Kidney (tissue), 14 donors: Measurements from ENCODE around the gene KIAA1755. TPM values are rescaled to one million over a fixed set of nuclear protein-coding genes. Genes with fewer than 3 reads are reported as not detected.

ENCODE experiments used
- DNase-seq, 5 donors: peaks; one replicate each; pipeline ENCODE4 v3.0.0-alpha.2; 2013 to 2020
- FAIRE-seq: peaks from 2 replicates; lab custom pipeline; 2012; peaks lifted over from hg19 to GRCh38; lab: Jason Lieb, UNC
- H3K27ac ChIP-seq, 2 donors: one replicate each; pipeline ENCODE4 v1.7.0; 2013; ENCODE audit warnings: low read depth in 2 of 2, low read length in 2 of 2, inconsistent platforms in 1 of 2
- H3K27me3 ChIP-seq: one replicate; pipeline ENCODE4 v1.7.1; 2013; ENCODE audit warnings: low read length, inconsistent platforms; ENCODE audit not compliant: control insufficient read depth, insufficient read depth
- H3K36me3 ChIP-seq, 3 donors: one replicate each; pipeline versions ENCODE4 v1.7.0 to v1.7.1; 2013; ENCODE audit warnings: low read length in 3 of 3, control low read depth in 1 of 3, inconsistent platforms in 1 of 3; ENCODE audit not compliant: insufficient read depth in 3 of 3, control insufficient read depth in 2 of 3
- H3K4me1 ChIP-seq, 3 donors: one replicate each; pipeline versions ENCODE4 v1.7.0 to v1.7.1; 2013; ENCODE audit warnings: low read length in 3 of 3, inconsistent platforms in 1 of 3, low read depth in 1 of 3; ENCODE audit not compliant: control insufficient read depth in 2 of 3, insufficient read depth in 2 of 3
- H3K4me3 ChIP-seq, 3 donors: one replicate each; pipeline versions ENCODE4 v1.7.0 to v1.8.1; 2013; ENCODE audit warnings: low read length in 3 of 3, control low read depth in 1 of 3, inconsistent platforms in 1 of 3
- H3K9ac ChIP-seq, 3 donors: one replicate each; pipeline versions ENCODE4 v1.7.0 to v1.7.1; 2013; ENCODE audit warnings: low read length in 3 of 3, control low read depth in 1 of 3, inconsistent platforms in 1 of 3
- H3K9me3 ChIP-seq, 3 donors: one replicate each; pipeline versions ENCODE4 v1.7.0 to v1.7.1; 2013; ENCODE audit warnings: low read length in 3 of 3, control low read depth in 1 of 3, inconsistent platforms in 1 of 3; ENCODE audit not compliant: control insufficient read depth in 2 of 3, insufficient read depth in 1 of 3
- intact Hi-C: fragments of 100-400 bp; cut with DNase I; formaldehyde crosslinking; loops from one replicate; pipeline ENCODE4 v1.11.1; 2022
- polyA plus RNA-seq: library from polyadenylated mRNA; stranded (reverse); fragments of 350-450 nt; fragmentation: Illumina TruSeq; extraction: RNeasy Lipid Tissue Mini Kit (QIAGEN cat#74804); gene quantifications from one replicate; pipeline ENCODE4 v1.2.3, GENCODE V29; 2014; ENCODE audit warnings: low read depth, low replicate concordance; ENCODE audit not compliant: insufficient read depth
- total RNA-seq: library from RNA; stranded (reverse); fragmentation: NEBNext Ultra II Directional; extraction: Animal tissue kit (Norgen Biotek cat#: 25700); gene quantifications from one replicate; pipeline ENCODE4 v1.2.1, GENCODE V29; 2021
- TF ChIP-seq, protein P1 (sequence below): IDR thresholded peaks from 3 replicates; pipeline ENCODE4 v1.5.1; 2012; ENCODE audit warnings: mild to moderate bottlenecking, moderate library complexity, borderline replicate concordance; ENCODE audit not compliant: insufficient read depth; ENCODE audit errors: extremely low read depth
- donor health status: control.
- donor health status: control.
- donor health status: control.
- donor health status: control.
- donor health status: control.
- donor health status: DM: yes; HTN: yes; CAD: no.
- donor health status: Normal renal cell carcinoma (clear cell type).

KIAA1755 gene
- total and polyA plus RNA-seq, 2 donors from 2014 or later, result 1.5 to 5.1 TPM

DNA sequence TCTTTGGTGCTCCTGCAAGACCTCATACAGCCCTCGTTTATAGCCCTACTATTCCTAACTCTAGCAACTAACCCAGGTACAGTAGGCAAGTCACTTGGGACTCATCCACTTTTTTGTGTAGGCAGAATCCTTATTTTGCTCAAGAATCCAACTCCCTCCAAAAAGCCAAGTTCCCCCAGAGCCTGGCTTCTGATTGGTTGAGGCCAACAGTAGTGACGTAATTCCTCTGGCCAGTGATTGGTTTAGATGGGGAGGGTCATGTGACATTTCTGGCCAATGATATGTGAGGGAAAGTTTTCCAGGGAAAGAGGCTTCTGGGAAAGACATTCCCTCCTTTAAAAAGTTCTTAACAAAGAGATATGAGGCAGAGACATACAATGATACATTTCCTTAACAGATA lies 32.1 kb downstream of the KIAA1755 start:
- no peak overlapping the region for H3K9ac ChIP-seq
- H3K4me3 ChIP-seq, result no peak overlapping the region
- TF ChIP-seq, protein P1, sequence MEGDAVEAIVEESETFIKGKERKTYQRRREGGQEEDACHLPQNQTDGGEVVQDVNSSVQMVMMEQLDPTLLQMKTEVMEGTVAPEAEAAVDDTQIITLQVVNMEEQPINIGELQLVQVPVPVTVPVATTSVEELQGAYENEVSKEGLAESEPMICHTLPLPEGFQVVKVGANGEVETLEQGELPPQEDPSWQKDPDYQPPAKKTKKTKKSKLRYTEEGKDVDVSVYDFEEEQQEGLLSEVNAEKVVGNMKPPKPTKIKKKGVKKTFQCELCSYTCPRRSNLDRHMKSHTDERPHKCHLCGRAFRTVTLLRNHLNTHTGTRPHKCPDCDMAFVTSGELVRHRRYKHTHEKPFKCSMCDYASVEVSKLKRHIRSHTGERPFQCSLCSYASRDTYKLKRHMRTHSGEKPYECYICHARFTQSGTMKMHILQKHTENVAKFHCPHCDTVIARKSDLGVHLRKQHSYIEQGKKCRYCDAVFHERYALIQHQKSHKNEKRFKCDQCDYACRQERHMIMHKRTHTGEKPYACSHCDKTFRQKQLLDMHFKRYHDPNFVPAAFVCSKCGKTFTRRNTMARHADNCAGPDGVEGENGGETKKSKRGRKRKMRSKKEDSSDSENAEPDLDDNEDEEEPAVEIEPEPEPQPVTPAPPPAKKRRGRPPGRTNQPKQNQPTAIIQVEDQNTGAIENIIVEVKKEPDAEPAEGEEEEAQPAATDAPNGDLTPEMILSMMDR, result no peak
- H3K27me3 ChIP-seq, result no peaks in the 10 kb centered on the region
- intact Hi-C loops, result no loop called here
- no peaks in the 10 kb centered on the region for H3K9me3 ChIP-seq
- no peak for FAIRE-seq
- no peaks in the 10 kb centered on the region for H3K36me3 ChIP-seq
- H3K4me1 ChIP-seq, result no peaks in the 10 kb centered on the region
- H3K27ac ChIP-seq, result no peak overlapping the region
- DNase-seq, result peak in 1 of 5 donors; percentile 13

DNA sequence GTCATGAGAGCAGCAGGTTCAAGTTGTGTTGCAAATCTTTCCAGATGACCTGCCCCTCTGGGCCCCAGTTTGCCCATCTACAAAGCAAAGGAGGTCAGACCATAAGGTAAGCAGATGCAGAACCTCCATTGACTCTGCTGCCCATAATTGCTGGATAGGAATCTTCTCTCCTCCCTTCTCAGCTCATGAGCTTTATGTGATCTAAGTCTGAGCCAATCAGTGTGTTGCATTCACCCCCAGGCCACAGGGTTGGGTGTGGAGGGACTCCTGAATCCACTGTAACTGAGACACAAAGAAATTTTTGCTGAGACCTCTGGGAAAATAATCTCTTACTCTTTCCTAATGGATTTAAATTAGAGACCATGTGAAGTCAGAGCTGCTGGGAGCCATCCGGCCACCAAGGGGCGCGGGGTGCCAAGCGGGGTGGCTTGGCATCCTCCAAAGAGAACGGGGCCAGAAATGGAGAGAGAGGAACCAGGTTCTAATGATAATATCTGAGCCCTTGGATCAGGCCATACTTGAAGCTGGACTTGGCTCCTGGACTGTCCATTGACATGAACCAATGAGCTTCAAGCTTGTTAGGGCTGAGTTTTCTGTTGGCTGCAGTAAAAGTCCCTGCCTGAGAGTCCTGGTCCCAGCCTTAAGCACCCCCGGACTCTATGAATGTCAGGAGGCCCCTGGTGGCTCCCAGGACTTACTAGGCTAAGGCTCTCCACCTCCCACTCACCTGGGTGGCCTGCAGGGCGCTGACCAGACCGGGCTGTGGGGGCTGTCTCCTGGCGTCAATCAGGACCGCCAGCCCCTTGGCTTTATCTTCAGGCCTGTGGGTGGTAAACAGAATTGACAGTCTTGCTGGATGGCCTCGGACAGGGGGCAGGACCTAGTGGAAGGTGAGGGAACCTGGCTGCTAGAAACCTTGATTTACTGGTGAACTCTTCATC lies 32.8 kb downstream of the KIAA1755 start:
- intact Hi-C loops, result no loop called here

DNA sequence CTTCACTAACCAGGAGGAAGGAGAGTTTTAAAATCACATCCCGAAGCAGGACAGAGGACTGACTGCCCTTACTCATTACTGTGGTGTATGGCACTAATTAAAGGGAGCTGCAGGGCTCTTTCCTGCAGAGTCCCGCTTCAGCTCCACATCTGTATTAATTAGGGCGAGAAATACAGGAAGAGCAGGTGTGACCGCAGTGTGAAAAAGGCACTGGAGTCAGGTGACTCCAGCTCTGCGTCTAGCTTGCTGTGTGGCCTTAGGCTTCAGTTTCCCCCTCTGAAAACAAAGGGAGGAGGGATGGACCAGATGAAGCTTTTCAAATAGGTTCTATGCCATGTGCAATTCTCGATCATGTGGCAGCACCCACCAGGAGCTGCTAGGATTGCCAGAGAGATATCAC lies 34.0 kb downstream of the KIAA1755 start:
- TF ChIP-seq, protein P1, result no peak
- no peaks in the 10 kb centered on the region for H3K4me1 ChIP-seq
- H3K27ac ChIP-seq, result no peak overlapping the region
- no peaks in the 10 kb centered on the region for H3K27me3 ChIP-seq
- no peaks in the 10 kb centered on the region for H3K9me3 ChIP-seq
- intact Hi-C loops, result no loop called here
- no peak overlapping the region for H3K4me3 ChIP-seq
- no peak overlapping the region for H3K9ac ChIP-seq
- FAIRE-seq, result no peak
- peak in 1 of 5 donors; percentile 5 for DNase-seq
- H3K36me3 ChIP-seq, result no peaks in the 10 kb centered on the region

More for the DNA sequence above, 32.8 kb downstream of the KIAA1755 start:
- no peaks in the 10 kb centered on the region for H3K27me3 ChIP-seq
- H3K9ac ChIP-seq, result no peak overlapping the region
- no peaks in the 10 kb centered on the region for H3K4me1 ChIP-seq
- FAIRE-seq (no peak), DNase-seq (peak in 1 of 5 donors; percentile 19)
- H3K27ac ChIP-seq, result no peak overlapping the region
- TF ChIP-seq, protein P1, result no peak
- no peaks in the 10 kb centered on the region for H3K9me3 ChIP-seq
- no peak overlapping the region for H3K4me3 ChIP-seq
- H3K36me3 ChIP-seq, result no peaks in the 10 kb centered on the region
